ENCODE measurements around the gene PRR27. TPM values are rescaled to one million over a fixed set of nuclear protein-coding genes. Genes with fewer than 3 reads are reported as not detected.

PRR27 gene
- not detected in 2 replicates for total RNA-seq (ENCODE audit: low replicate concordance)

GRCh38 chr4:70153937-70154336 is at the start of gene PRR27:
Gene PRR27, plus strand, starts transcription at chr4:70154237. Its CDS starts 139 bp downstream, at chr4:70154376.
- Histone ChIP-seq H3K9me3 (ENCODE audit: low read depth) (no peaks in the 10 kb centered on the region), H3K9ac (no peak within 1 kb of the TSS), H3F3A (ENCODE audit: low read depth) (no peaks in the 10 kb centered on the region), H4K20me1 (ENCODE audit: low read depth) (no peaks in the 10 kb centered on the region), H3K4me2 (no peak within 1 kb of the TSS), H3K36me3 (no peaks in the 10 kb centered on the region), H2AFZ (replicated peaks) (no peak within 1 kb of the TSS), H3K79me2 (ENCODE audit: low read depth) (no peaks in the 10 kb centered on the region), H3K4me3 (no peak within 1 kb of the TSS), H3K4me1 (no peaks in the 10 kb centered on the region), H3K27ac (no peak within 1 kb of the TSS), H3K27me3 (no peaks in the 10 kb centered on the region)
- Mint-ChIP-seq H3K4me3 (no peak within 1 kb of the TSS), H3K4me1 (peaks cover 5% of the 10 kb centered on the region), H3K9me3 (no peaks in the 10 kb centered on the region), H3K27ac (no peak within 1 kb of the TSS), H3K36me3 (no peaks in the 10 kb centered on the region), H3K27me3 (ENCODE audit: insufficient read depth, low read depth) (no peaks in the 10 kb centered on the region)
- DNase-seq (ENCODE audit: low spot score) = no peak
- TF ChIP-seq EZH2phosphoT487 (IDR thresholded peaks at IDR 0.05) (no peak), CTCF (IDR thresholded peaks at IDR 0.05) (no peak), EZH2 (IDR thresholded peaks at IDR 0.05) (no peak)

- H3K9me3 Mint-ChIP-seq = no peaks in the 10 kb centered on the region
Observed at GRCh38 chr4:70110917-70111316, 43.1 kb upstream of the PRR27 start.

GRCh38 chr4:70113656-70114055 is 40.4 kb upstream of the PRR27 start:
- Histone ChIP-seq H3K27me3 (no peaks in the 10 kb centered on the region), H2AFZ (replicated peaks) (no peak overlapping the region), H3K79me2 (ENCODE audit: low read depth) (no peaks in the 10 kb centered on the region), H3K27ac (no peak overlapping the region), H4K20me1 (ENCODE audit: low read depth) (no peaks in the 10 kb centered on the region), H3F3A (ENCODE audit: low read depth) (no peaks in the 10 kb centered on the region), H3K4me2 (no peak overlapping the region), H3K9ac (no peak overlapping the region), H3K4me3 (no peak overlapping the region), H3K36me3 (no peaks in the 10 kb centered on the region), H3K9me3 (ENCODE audit: low read depth) (no peaks in the 10 kb centered on the region), H3K4me1 (no peaks in the 10 kb centered on the region)
- H3K9me3 Mint-ChIP-seq = no peaks in the 10 kb centered on the region
- no peaks in the 10 kb centered on the region for H3K36me3 Mint-ChIP-seq
- TF ChIP-seq CTCF (IDR thresholded peaks at IDR 0.05) (no peak), EZH2phosphoT487 (IDR thresholded peaks at IDR 0.05) (no peak), EZH2 (IDR thresholded peaks at IDR 0.05) (no peak)
- H3K27me3 Mint-ChIP-seq (ENCODE audit: insufficient read depth, low read depth) = no peaks in the 10 kb centered on the region
- no peak for DNase-seq (ENCODE audit: low spot score)
- no peaks in the 10 kb centered on the region for H3K4me1 Mint-ChIP-seq
- H3K4me3 Mint-ChIP-seq = no peak overlapping the region
- H3K27ac Mint-ChIP-seq = no peak overlapping the region

More at GRCh38 chr4:70110917-70111316, 43.1 kb upstream of the PRR27 start:
- no peaks in the 10 kb centered on the region for H3K9me3 ChIP-seq (ENCODE audit: low read depth)
- no peak overlapping the region for H3K9ac ChIP-seq
- no peaks in the 10 kb centered on the region for H3K4me1 ChIP-seq
- H4K20me1 ChIP-seq (ENCODE audit: low read depth) = no peaks in the 10 kb centered on the region
- DNase-seq (ENCODE audit: low spot score) = no peak
- H3K36me3 ChIP-seq = no peaks in the 10 kb centered on the region
- no peak for TF ChIP-seq EZH2phosphoT487 (IDR thresholded peaks at IDR 0.05)
- H3K4me1 Mint-ChIP-seq = no peaks in the 10 kb centered on the region
- no peak overlapping the region for H3K27ac Mint-ChIP-seq
- H3K4me3 Mint-ChIP-seq = no peak overlapping the region
- no peaks in the 10 kb centered on the region for H3F3A ChIP-seq (ENCODE audit: low read depth)
- H3K27ac ChIP-seq = no peak overlapping the region
- no peaks in the 10 kb centered on the region for H3K27me3 ChIP-seq
- H3K4me2 ChIP-seq = no peak overlapping the region
- H3K4me3 ChIP-seq = no peak overlapping the region
- H3K79me2 ChIP-seq (ENCODE audit: low read depth) = no peaks in the 10 kb centered on the region
- H3K27me3 Mint-ChIP-seq (ENCODE audit: insufficient read depth, low read depth) = no peaks in the 10 kb centered on the region
- no peak overlapping the region for H2AFZ ChIP-seq (replicated peaks)
- no peaks in the 10 kb centered on the region for H3K36me3 Mint-ChIP-seq

- no peaks in the 10 kb centered on the region for H3K79me2 ChIP-seq (ENCODE audit: low read depth)
- H3F3A ChIP-seq (ENCODE audit: low read depth) = no peaks in the 10 kb centered on the region
- no peak overlapping the region for H3K27ac ChIP-seq
- H3K27me3 ChIP-seq = no peaks in the 10 kb centered on the region
- TF ChIP-seq EZH2phosphoT487 (IDR thresholded peaks at IDR 0.05) = no peak
- no peak for DNase-seq (ENCODE audit: low spot score)
- no peaks in the 10 kb centered on the region for H4K20me1 ChIP-seq (ENCODE audit: low read depth)
- no peak overlapping the region for H3K9ac ChIP-seq
- H3K4me1 ChIP-seq = no peaks in the 10 kb centered on the region
- H3K4me3 Mint-ChIP-seq = no peak overlapping the region
- no peaks in the 10 kb centered on the region for H3K36me3 ChIP-seq
- no peaks in the 10 kb centered on the region for H3K9me3 ChIP-seq (ENCODE audit: low read depth)
- H3K36me3 Mint-ChIP-seq = no peaks in the 10 kb centered on the region
- no peak overlapping the region for H3K4me3 ChIP-seq
- no peaks in the 10 kb centered on the region for H3K27me3 Mint-ChIP-seq (ENCODE audit: insufficient read depth, low read depth)
- H3K27ac Mint-ChIP-seq = no peak overlapping the region
- H3K9me3 Mint-ChIP-seq = no peaks in the 10 kb centered on the region
- H3K4me1 Mint-ChIP-seq = no peaks in the 10 kb centered on the region
- H2AFZ ChIP-seq (replicated peaks) = no peak overlapping the region
- H3K4me2 ChIP-seq = no peak overlapping the region
Observed at GRCh38 chr4:70114096-70114495, 39.9 kb upstream of the PRR27 start.
